GM08714 (cell line): Measurements from ENCODE around the gene ARHGAP6.

Experiments
- H3K4me3 ChIP-seq: fragments of 200-500 bp; sonication (Bioruptor generic); 2 replicates; pipeline ENCODE4 v1.5.1; 2014; ENCODE audit warnings: mild to moderate bottlenecking, low read length, inconsistent platforms
- ZNF274 ChIP-seq: IDR thresholded peaks from 2 replicates; pipeline ENCODE4 v1.6.1; 2012; ENCODE audit warnings: mild to moderate bottlenecking, low read depth, low read length

ARHGAP6 gene

GRCh38 chrX:11666952-11667685, 1.4 kb upstream of the ARHGAP6 start:
- no peak for TF ChIP-seq ZNF274

GRCh38 chrX:11666164-11666563, 444 bp upstream of the ARHGAP6 start:
- TF ChIP-seq ZNF274 = no peak
- peak overlapping the region; percentile 66; the same call in 1 of the 2 replicates for H3K4me3 ChIP-seq

More at GRCh38 chrX:11666952-11667685, 1.4 kb upstream of the ARHGAP6 start:
- peak overlapping the region; percentile 34; the same call in 1 of the 2 replicates for H3K4me3 ChIP-seq

- no peak for TF ChIP-seq ZNF274
- H3K4me3 ChIP-seq = peak overlapping the region; percentile 66; the same call in 1 of the 2 replicates
These were observed 1.2 kb downstream of the ARHGAP6 start for GRCh38 chrX:11664211-11665167.

- no peak for TF ChIP-seq ZNF274
- peak overlapping the region; percentile 66 for H3K4me3 ChIP-seq
These were observed 1.9 kb downstream of the ARHGAP6 start for GRCh38 chrX:11663875-11664210.

GRCh38 chrX:11655282-11656015, 10.3 kb downstream of the ARHGAP6 start:
- no peak for TF ChIP-seq ZNF274

GRCh38 chrX:11648705-11649519, 16.8 kb downstream of the ARHGAP6 start:
- no peak overlapping the region for H3K4me3 ChIP-seq
- no peak for TF ChIP-seq ZNF274

More at GRCh38 chrX:11655282-11656015, 10.3 kb downstream of the ARHGAP6 start:
- no peak overlapping the region for H3K4me3 ChIP-seq

- no peak for TF ChIP-seq ZNF274
These were observed 18.6 kb downstream of the ARHGAP6 start for GRCh38 chrX:11647138-11647537.

GRCh38 chrX:11641349-11642065, 24.2 kb downstream of the ARHGAP6 start:
- TF ChIP-seq ZNF274 = no peak
- H3K4me3 ChIP-seq = no peak overlapping the region

More at GRCh38 chrX:11647138-11647537, 18.6 kb downstream of the ARHGAP6 start:
- no peak overlapping the region for H3K4me3 ChIP-seq

GRCh38 chrX:11640089-11640488, 25.6 kb downstream of the ARHGAP6 start:
- no peak overlapping the region for H3K4me3 ChIP-seq
- TF ChIP-seq ZNF274 = no peak

- no peak for TF ChIP-seq ZNF274
- no peak overlapping the region for H3K4me3 ChIP-seq
These were observed 33.0 kb downstream of the ARHGAP6 start for GRCh38 chrX:11632732-11633131.

- H3K4me3 ChIP-seq = no peak overlapping the region
- no peak for TF ChIP-seq ZNF274
These were observed 36.0 kb downstream of the ARHGAP6 start for GRCh38 chrX:11629593-11630211.

GRCh38 chrX:11628399-11628798, 37.3 kb downstream of the ARHGAP6 start:
- no peak for TF ChIP-seq ZNF274
- H3K4me3 ChIP-seq = no peak overlapping the region

GRCh38 chrX:11626351-11626750, 39.4 kb downstream of the ARHGAP6 start:
- no peak for TF ChIP-seq ZNF274

More at GRCh38 chrX:11626351-11626750, 39.4 kb downstream of the ARHGAP6 start:
- no peak overlapping the region for H3K4me3 ChIP-seq
